ENCODE results near the gene EEPD1. TPM values are rescaled to one million over a fixed set of nuclear protein-coding genes. Genes with fewer than 3 reads are reported as not detected.

The EEPD1 gene
- total RNA-seq, 1 donor from 2014 or later: 5.4 TPM

DNA sequence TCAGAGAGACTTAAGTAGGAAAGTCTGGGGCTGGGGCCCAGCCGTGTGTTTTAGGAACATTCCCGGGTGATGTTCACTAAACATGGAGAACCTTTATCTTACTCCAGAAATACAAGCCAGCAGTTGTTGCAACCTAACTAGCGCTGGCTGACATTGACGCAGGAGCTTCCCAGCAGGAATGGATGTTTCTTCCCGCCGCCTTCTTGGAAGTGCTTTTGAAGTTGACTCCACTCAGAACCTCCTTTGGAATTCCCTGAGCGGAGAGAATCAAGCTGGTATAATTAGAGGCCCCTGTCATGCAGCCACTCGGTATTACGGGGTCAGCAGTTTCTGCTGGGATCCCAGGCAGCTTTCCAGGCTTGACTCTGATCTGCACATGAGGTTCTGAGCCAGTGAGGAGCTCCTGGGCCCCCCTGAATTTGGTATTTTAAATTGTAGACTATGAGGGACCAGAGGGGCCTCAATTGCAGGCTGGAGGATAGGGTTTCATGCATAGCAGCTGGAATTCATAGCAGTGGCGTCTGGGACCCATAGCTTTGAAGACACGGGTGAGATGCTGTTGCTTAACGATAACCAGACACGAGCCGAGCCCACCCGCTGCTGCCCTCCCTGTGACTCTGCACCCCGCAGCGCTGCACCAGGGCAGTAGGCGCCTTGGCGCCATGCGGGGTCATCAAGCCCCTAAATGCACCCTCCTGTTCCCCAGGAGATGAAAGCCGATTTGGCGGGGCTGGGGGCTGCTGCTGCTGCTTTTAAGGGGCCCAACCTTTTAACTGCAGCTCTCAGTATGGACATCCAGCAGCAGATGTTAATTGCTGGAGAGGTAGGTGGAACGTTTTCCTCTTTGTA is 61.8 kb downstream of the EEPD1 start:
- Mint-ChIP-seq H3K4me3 (ENCODE audit: unreplicated experiment) (no peak overlapping the region), H3K4me1 (ENCODE audit: low read depth, unreplicated experiment) (peaks cover 9% of the 10 kb centered on the region), H3K36me3 (ENCODE audit: low read depth, unreplicated experiment) (no peaks in the 10 kb centered on the region), H3K27ac (ENCODE audit: unreplicated experiment) (no peak overlapping the region), H3K27me3 (ENCODE audit: low read depth, unreplicated experiment) (peaks cover 2% of the 10 kb centered on the region), H3K9me3 (ENCODE audit: unreplicated experiment) (no peaks in the 10 kb centered on the region)
- H3K4me2 ChIP-seq (ENCODE audit: low read length): no peak overlapping the region
- peak overlapping the region; percentile 16 for H2AFZ ChIP-seq (ENCODE audit: low read depth, low read length)
- TF ChIP-seq, protein P1, sequence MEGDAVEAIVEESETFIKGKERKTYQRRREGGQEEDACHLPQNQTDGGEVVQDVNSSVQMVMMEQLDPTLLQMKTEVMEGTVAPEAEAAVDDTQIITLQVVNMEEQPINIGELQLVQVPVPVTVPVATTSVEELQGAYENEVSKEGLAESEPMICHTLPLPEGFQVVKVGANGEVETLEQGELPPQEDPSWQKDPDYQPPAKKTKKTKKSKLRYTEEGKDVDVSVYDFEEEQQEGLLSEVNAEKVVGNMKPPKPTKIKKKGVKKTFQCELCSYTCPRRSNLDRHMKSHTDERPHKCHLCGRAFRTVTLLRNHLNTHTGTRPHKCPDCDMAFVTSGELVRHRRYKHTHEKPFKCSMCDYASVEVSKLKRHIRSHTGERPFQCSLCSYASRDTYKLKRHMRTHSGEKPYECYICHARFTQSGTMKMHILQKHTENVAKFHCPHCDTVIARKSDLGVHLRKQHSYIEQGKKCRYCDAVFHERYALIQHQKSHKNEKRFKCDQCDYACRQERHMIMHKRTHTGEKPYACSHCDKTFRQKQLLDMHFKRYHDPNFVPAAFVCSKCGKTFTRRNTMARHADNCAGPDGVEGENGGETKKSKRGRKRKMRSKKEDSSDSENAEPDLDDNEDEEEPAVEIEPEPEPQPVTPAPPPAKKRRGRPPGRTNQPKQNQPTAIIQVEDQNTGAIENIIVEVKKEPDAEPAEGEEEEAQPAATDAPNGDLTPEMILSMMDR (IDR thresholded peaks at IDR 0.05; ENCODE audit: insufficient read depth, low read depth, low read length): no peak
- no peak for TF ChIP-seq EZH2 (IDR thresholded peaks at IDR 0.05; ENCODE audit: insufficient read depth, low read length)
- no peaks in the 10 kb centered on the region for H3K79me2 ChIP-seq (ENCODE audit: insufficient read depth, low read length)
- H3K27me3 ChIP-seq (ENCODE audit: insufficient read depth, low read length): no peaks in the 10 kb centered on the region
- peaks cover 4% of the 10 kb centered on the region for H3K4me1 ChIP-seq (ENCODE audit: insufficient read depth, low read length)
- H3K9ac ChIP-seq (ENCODE audit: low read length): no peak overlapping the region
- DNase-seq (ENCODE audit: low read depth) (no peak), FAIRE-seq (no peak)
- H3K27ac ChIP-seq (ENCODE audit: low read depth, low read length): no peak overlapping the region
- no peaks in the 10 kb centered on the region for H3K9me3 ChIP-seq (ENCODE audit: insufficient read depth, low read depth, low read length)
- no peak overlapping the region for H3K4me3 ChIP-seq (ENCODE audit: insufficient read depth, low read depth, low read length)
- H4K20me1 ChIP-seq (ENCODE audit: insufficient read depth, low read length): no peaks in the 10 kb centered on the region
- H3K36me3 ChIP-seq (ENCODE audit: insufficient read depth, low read length): no peaks in the 10 kb centered on the region

DNA sequence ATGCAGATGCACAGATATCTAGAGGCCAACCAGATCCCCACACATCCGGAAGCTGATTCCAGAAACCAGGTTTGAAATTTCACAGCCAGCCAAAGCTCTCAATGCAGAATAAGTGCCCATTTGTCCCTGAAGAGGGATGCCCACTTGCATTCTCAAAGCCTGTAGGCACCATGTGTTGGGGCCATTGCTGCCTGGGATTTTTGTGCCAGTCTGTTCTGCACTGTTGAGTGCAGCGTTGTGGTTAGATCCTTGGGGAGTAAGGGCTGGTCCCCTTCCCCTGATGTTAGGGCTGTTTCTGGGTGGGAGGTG is 62.4 kb downstream of the EEPD1 start:
- Histone ChIP-seq H2AFZ (ENCODE audit: low read depth, low read length) (no peak overlapping the region), H3K27ac (ENCODE audit: low read depth, low read length) (no peak overlapping the region), H4K20me1 (ENCODE audit: insufficient read depth, low read length) (no peaks in the 10 kb centered on the region), H3K4me2 (ENCODE audit: low read length) (no peak overlapping the region), H3K79me2 (ENCODE audit: insufficient read depth, low read length) (no peaks in the 10 kb centered on the region), H3K27me3 (ENCODE audit: insufficient read depth, low read length) (no peaks in the 10 kb centered on the region), H3K4me3 (ENCODE audit: insufficient read depth, low read depth, low read length) (no peak overlapping the region), H3K9ac (ENCODE audit: low read length) (no peak overlapping the region), H3K36me3 (ENCODE audit: insufficient read depth, low read length) (no peaks in the 10 kb centered on the region), H3K9me3 (ENCODE audit: insufficient read depth, low read depth, low read length) (no peaks in the 10 kb centered on the region), H3K4me1 (ENCODE audit: insufficient read depth, low read length) (peaks cover 4% of the 10 kb centered on the region)
- Mint-ChIP-seq H3K4me1 (ENCODE audit: low read depth, unreplicated experiment) (peaks cover 4% of the 10 kb centered on the region), H3K9me3 (ENCODE audit: unreplicated experiment) (no peaks in the 10 kb centered on the region), H3K27ac (ENCODE audit: unreplicated experiment) (no peak overlapping the region), H3K4me3 (ENCODE audit: unreplicated experiment) (no peak overlapping the region), H3K36me3 (ENCODE audit: low read depth, unreplicated experiment) (no peaks in the 10 kb centered on the region), H3K27me3 (ENCODE audit: low read depth, unreplicated experiment) (peaks cover 3% of the 10 kb centered on the region)
- DNase-seq (ENCODE audit: low read depth) (no peak), FAIRE-seq (no peak)
- TF ChIP-seq, protein P1 (IDR thresholded peaks at IDR 0.05; ENCODE audit: insufficient read depth, low read depth, low read length): no peak
- TF ChIP-seq EZH2 (IDR thresholded peaks at IDR 0.05; ENCODE audit: insufficient read depth, low read length): no peak

DNA sequence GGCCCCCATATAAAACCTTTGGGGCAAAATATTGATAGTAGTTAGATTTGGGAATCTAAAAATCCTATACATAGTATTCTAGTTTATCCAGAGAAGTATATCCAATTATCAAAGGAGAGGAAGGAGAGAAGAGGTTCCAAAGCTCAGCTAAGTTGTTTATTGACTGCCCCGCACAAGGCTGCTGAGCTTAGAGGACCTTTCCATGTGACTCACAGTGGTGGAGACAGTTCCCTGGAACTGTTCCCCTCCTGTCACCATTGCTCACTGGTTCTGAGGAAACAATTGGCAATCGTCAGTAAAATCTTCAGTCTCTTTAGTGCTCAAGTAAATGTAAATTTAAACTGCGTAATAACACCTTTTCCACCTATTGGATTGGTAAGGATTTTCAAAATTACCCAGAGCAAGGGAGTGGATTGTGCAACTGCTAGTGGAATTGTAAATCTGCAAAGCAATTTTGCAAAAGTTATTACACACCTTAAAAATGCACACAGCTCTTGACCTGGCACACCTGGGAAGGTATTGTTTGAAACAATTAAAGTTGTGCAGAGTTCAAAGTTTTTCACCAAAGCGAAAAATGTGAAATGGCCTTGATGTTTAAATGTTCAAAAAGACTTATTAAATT is 63.1 kb downstream of the EEPD1 start:
- no peak overlapping the region for H3K4me3 Mint-ChIP-seq (ENCODE audit: unreplicated experiment)
- H3K27ac Mint-ChIP-seq (ENCODE audit: unreplicated experiment): no peak overlapping the region
- H3K36me3 Mint-ChIP-seq (ENCODE audit: low read depth, unreplicated experiment): no peaks in the 10 kb centered on the region
- H3K27ac ChIP-seq (ENCODE audit: low read depth, low read length): no peak overlapping the region
- H3K4me2 ChIP-seq (ENCODE audit: low read length): no peak overlapping the region
- H3K9me3 ChIP-seq (ENCODE audit: insufficient read depth, low read depth, low read length): no peaks in the 10 kb centered on the region
- peaks cover 2% of the 10 kb centered on the region for H3K4me1 Mint-ChIP-seq (ENCODE audit: low read depth, unreplicated experiment)
- no peaks in the 10 kb centered on the region for H4K20me1 ChIP-seq (ENCODE audit: insufficient read depth, low read length)
- no peaks in the 10 kb centered on the region for H3K27me3 ChIP-seq (ENCODE audit: insufficient read depth, low read length)
- no peaks in the 10 kb centered on the region for H3K9me3 Mint-ChIP-seq (ENCODE audit: unreplicated experiment)
- no peaks in the 10 kb centered on the region for H3K4me1 ChIP-seq (ENCODE audit: insufficient read depth, low read length)
- FAIRE-seq: peak; percentile 43
- peaks cover 3% of the 10 kb centered on the region for H3K27me3 Mint-ChIP-seq (ENCODE audit: low read depth, unreplicated experiment)
- H3K79me2 ChIP-seq (ENCODE audit: insufficient read depth, low read length): no peaks in the 10 kb centered on the region
- no peaks in the 10 kb centered on the region for H3K36me3 ChIP-seq (ENCODE audit: insufficient read depth, low read length)
- no peak overlapping the region for H2AFZ ChIP-seq (ENCODE audit: low read depth, low read length)
- no peak overlapping the region for H3K4me3 ChIP-seq (ENCODE audit: insufficient read depth, low read depth, low read length)
- TF ChIP-seq, protein P1 (IDR thresholded peaks at IDR 0.05; ENCODE audit: insufficient read depth, low read depth, low read length): no peak
- no peak for TF ChIP-seq EZH2 (IDR thresholded peaks at IDR 0.05; ENCODE audit: insufficient read depth, low read length)
- DNase-seq (ENCODE audit: low read depth): no peak
- H3K9ac ChIP-seq (ENCODE audit: low read length): no peak overlapping the region

Measured in astrocyte (in vitro differentiated cells and primary cell).